GM08714 (cell line): ENCODE measurements around the gene RAB11FIP4.
"Not testable (repeated sequence)": the region's sequence is repeated elsewhere in the genome, so short reads cannot be mapped to it uniquely, and the experiment has no call there.

Experiments used
- H3K4me3 ChIP-seq: fragments of 200-500 bp; sonication (Bioruptor generic); 2 replicates; pipeline ENCODE4 v1.5.1; 2014; ENCODE audit warnings: mild to moderate bottlenecking, low read length, inconsistent platforms
- ZNF274 ChIP-seq: IDR thresholded peaks from 2 replicates; pipeline ENCODE4 v1.6.1; 2012; ENCODE audit warnings: mild to moderate bottlenecking, low read depth, low read length

RAB11FIP4 gene

DNA sequence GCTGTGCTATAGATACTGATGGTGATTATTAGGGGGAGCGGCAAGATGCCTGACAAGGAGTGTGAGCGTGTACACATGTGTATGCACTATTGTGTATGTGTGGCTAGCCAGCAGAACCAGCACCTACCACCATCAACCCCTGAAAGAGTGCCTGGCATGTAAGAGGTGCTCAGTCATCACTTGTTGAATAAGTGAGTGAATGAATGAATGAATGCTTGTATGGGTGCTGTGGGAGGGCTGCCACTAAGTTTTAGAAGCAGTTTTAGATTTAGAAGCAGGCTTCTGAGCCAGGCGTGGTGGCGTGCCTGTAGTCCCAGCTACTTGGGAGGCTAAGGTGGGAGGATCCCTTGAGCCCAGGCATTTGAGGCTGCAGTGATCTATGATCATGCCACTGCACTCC lies 37.0 kb downstream of the RAB11FIP4 start:
- H3K4me3 ChIP-seq: no peak overlapping the region
- TF ChIP-seq ZNF274: no peak

DNA sequence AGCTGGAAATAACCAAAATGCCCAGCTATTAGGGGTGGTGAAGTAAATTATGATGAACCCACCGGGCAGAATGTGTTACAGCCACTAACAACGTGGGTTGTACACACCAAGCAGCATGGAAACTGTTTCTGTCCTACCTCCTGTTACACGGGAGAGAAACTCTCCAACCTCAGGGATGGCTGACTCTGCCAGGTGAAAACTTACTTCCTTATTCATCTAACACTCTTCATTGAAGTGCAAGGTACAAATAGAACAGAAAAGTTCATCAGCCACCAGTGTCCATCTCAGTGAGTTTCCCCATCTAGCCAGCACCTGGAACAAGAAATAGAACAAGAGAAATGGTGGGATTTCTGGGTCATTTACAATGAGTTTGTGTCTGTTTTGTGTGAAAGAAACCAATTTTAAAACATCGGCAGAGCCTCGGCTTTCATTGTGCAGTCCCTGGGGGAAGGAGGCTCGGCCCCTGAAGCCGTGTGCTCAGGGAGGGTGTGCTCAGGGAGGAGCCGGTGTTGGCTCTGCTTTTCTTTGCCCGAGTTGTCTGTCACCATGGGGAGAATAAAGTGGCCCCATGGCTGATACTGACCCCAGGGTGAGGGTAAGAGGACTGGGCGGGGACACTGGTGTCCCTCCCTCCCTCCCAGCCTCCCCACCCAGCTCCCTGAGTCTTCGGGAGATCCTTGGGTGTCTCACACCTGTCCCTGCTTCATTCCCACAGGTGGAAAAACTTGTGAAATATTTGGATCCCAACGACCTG lies 39.8 kb downstream of the RAB11FIP4 start:
- no peak overlapping the region for H3K4me3 ChIP-seq
- TF ChIP-seq ZNF274: no peak

DNA sequence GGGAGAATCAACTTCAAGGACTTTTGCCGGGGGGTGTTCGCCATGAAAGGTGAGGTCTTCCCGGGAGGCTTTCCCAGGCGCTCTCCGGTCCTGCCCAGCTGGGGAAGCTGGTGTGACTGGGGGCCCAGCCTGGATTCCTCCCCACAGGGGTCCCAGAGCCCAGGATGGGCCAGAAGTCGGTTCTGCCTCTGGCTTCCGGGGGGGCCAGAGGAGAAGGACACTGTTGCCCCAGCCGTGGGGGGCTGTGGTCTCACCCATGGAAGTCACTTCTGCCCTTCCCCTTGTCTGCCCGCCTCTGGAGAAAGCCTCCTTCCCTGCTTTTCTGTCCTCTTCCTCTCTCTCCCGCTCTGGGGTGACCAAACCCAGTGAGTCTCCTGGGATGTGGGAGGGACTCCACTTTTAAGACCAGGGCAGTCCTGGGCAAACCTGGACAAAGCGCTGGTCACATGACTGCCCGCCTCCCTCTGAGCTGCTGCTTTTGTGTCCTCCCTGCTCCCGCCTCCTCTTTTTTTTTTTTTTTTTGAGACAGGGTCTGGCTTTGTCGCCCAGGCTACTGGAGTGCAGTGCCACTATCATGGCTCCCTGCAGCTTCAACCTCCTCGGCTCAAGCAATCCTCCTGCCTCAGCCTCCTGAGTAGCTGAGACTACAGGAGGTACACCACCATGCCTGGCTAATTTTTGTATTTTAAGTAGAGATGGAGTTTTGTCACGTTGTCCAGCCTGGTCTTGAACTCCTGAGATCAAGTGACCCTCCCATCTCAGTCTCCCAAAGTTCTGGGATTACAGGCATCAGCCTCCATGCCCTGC lies 40.6 kb downstream of the RAB11FIP4 start:
- no peak for TF ChIP-seq ZNF274
- H3K4me3 ChIP-seq: no peak overlapping the region

DNA sequence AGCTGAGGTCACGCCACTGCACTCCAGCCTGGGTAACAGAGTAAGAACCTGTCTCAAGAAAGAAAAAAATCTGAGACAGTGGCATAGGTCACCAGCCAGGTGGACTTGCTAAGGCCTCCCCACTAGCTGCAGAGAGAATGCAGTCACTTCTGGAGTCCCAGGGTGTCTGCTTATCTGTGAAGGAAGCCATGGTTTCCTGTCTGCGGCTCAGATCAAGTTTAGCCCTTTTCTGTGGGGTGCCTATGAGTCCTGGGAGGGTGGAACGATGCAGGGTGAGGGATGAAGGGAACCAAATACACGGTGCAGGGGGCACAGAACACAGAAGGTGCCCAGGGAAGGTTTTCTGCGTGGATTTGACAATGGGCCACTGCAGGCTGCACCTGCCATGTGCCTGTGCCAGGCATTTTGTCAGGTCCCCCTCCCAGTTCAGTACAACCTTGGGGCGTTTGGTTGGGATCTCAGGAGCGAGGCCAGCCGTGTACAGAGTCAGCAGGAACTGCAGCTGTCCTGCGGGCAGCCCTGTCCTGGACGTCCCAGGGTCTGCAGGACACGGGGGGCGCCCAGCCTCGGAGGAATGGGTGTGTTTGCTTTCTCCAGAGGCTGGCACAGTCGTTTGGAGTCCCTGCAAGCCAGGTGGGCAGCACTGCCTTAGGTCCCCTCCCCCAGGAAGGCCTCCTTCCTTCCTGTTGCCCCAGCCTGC lies 41.8 kb downstream of the RAB11FIP4 start:
- no peak for TF ChIP-seq ZNF274
- no peak overlapping the region for H3K4me3 ChIP-seq

DNA sequence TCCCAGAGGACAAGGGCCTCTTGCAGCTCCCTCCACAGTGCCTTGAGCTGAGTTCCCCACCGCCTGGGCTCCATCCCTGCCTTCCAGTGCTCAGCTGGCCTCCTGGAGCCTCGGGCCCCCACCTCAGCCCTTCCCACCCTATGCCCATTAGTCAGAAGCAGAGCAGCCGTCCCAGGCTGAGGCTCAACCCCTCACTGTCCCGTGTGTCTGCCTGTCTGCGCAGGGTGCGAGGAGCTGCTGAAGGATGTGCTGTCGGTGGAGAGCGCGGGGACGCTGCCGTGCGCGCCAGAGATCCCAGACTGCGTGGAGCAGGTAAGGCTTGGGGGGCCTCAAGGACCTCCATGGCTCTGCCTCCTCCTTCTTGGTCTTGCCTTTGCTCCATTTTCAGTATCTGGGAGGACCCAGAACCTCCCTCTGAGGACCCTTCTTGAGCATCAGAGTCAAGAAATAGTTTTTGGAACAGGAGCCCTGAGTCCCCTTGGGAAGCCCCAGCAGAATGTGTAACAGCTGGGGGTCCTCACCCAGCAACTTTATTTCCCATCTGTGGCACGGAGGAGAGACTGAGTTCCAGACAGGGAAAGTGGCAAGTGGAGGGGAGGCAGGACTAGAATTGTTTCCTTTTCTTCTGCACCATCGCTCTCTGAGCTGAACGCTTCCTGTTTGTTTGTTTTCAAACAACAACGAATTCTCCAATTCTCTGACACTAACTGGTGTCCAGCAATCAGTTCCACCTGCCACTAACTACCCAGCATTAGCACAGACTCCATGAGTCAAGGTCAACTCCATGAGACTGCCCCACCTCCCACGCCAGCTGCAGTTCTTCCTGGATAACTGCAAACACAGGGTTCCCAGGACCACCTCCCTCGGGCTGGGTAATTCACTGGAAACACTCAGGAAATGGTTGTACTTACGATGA lies 42.6 kb downstream of the RAB11FIP4 start:
- TF ChIP-seq ZNF274: no peak
- no peak overlapping the region for H3K4me3 ChIP-seq

DNA sequence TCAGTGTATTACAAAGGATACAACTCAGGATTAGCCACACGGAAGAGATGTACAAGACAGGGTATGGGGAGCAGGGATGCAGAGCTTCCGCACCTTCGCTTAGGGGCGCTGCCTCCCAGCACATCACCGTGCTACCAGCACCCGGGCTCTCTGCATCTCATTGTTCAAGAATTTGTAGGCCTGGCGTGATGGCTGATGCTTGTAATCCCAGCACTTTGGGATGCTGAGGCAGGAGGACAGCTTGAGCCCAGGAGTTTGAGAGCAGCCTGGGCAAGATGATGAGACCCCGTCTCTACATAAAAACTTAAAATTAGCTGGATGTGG lies 43.2 kb downstream of the RAB11FIP4 start:
- no peak overlapping the region for H3K4me3 ChIP-seq
- TF ChIP-seq ZNF274: no peak

DNA sequence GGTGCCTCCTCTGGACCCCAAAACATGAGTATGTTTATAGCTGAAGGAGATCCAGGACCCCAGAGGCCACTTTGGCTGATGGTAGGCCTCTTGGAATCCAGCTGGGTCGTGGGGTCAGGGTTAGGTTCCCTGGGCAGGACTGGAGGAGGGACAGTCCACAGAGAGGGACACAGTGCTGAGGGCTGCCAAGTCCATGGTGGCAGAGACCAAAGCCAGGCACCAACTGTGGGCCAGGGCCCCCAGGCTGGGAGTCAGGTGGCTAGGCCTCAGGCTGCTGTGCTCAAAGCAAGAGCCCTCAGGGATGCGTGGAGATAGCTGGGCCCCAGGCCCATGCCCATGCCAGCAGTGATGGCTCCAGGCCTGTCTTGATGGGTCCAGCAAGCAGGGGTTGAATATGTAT lies 44.1 kb downstream of the RAB11FIP4 start:
- no peak for TF ChIP-seq ZNF274

DNA sequence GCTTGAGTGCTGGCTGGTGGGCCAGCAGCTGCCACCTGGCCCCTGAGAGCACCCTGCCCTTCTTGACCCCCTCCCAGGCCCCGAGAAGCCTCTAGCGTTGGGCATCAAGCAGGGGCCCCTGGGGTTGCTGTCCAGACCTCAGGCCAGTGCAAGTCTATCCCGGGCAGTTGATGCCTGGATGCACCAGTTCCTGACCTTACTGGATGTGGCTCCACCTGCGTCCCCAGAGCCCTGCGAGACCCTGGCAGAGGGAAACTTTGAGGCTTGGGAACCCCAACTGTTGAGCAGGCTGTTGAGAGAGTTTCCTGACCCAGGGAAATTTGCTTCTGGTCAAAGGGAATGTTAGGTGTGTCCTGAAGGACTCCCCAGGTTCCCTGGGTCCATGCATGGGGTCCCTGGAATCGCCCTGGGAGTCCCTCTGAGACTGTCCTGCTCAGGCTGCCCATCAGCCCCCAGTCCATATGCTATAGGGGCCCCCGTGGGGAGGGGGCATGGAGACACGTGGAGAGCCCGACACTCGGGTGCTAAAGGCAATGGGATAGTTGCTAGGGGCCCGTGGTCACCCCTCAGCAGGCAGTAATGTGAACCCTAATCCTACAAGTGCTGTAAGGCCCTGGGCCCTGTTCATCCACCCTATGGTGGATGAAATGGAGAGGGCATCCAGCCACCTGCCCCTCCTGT lies 46.4 kb downstream of the RAB11FIP4 start:
- no peak overlapping the region for H3K4me3 ChIP-seq
- TF ChIP-seq ZNF274: no peak

More for the DNA sequence above, 44.1 kb downstream of the RAB11FIP4 start:
- H3K4me3 ChIP-seq: no peak overlapping the region

DNA sequence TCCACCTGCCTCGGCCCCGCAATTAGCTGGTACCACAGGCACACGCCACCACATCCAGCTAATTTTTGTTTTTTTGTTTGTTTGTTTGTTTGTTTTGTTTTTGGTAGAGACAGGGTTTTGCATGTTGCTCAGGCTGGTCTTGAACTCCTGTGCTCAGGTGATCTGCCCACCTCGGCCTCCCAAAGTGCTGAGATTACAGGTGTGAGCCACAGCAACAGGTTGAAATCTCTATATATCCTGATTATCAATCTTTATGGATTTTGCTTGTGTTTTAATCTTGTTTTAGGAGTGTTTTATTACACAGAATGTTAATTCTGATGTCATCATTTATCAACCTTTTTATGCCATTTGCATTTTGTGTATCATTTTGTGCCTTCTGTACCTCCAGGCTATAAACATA lies 48.2 kb downstream of the RAB11FIP4 start:
- no peak overlapping the region for H3K4me3 ChIP-seq
- no peak for TF ChIP-seq ZNF274

DNA sequence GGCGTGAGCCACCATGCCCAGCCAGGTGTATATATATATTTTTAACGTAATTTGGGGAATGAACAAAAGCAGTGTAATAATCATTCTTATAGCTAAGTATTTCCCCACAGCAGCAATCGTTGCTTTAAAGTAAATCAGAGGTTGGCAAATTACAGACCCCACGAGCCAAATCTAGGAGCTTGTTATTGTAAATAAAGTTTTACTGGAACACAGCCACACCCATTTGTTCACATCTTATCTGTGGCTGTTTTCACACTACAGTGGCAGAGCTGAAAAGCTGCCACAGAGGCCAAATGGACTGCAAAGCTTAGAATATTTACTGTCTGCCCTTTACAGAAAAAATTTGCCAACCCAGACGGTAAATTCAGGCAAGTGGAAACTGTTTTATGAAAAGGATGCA lies 50.8 kb downstream of the RAB11FIP4 start:
- no peak overlapping the region for H3K4me3 ChIP-seq
- TF ChIP-seq ZNF274: no peak

DNA sequence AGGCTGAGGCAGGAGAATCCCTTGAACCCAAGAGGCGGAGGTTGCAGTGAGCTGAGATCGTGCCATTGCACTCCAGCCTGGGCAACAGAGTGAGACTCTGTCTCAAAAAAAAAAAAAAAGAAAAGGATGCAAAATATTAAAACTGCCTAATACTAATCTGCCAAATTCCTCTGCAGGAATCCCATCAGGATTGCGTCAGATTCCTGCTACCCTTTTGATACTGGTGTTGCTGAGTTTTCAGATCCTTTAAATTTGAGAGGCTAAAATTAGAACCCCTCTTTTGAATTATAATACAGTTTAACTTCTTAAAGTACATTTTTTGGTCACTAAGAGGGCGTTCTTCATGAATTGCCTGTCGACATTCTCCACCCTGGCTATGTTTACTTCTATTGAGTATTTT lies 51.4 kb downstream of the RAB11FIP4 start:
- H3K4me3 ChIP-seq: not testable (repeated sequence)

DNA sequence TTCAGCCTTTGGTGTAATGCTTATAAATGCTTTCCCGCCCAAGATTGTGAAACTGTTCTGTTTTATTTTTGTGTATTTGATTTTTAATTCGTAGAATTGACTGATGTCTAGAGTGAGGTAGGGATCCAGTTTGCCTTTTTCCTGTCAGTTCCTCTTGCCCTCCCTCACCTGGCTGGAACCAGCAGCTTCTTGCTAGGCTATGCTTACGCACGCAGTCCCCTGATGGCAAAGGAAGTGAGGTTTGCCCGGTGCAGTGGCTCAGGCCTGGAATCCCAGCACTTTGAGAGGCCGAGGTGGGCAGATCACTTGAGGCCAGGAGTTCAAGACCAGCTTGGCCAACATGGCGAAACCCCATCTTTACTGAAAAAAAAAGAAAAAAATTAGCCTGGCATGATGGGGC lies 51.9 kb downstream of the RAB11FIP4 start:
- no peak for TF ChIP-seq ZNF274
- no peak overlapping the region for H3K4me3 ChIP-seq

DNA sequence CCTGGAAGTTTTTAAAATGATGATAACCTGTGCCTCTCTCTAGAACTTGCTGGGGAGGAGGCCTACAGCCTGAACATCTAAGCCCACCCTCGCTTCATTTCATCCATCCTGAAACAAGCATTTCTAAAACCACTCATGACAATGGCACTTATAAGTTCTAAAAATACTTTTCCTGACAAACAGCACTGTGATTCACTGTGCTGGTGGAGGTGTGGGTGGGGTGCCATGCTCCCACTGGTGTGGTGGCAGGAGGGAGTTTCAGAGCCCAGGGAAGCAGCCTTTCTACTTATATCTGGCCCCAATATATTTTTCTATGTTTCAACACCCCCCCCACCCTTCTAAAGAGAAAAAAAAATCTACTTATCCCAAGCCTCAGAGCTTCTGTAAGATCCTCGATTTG lies 52.6 kb downstream of the RAB11FIP4 start:
- no peak overlapping the region for H3K4me3 ChIP-seq
- TF ChIP-seq ZNF274: no peak

DNA sequence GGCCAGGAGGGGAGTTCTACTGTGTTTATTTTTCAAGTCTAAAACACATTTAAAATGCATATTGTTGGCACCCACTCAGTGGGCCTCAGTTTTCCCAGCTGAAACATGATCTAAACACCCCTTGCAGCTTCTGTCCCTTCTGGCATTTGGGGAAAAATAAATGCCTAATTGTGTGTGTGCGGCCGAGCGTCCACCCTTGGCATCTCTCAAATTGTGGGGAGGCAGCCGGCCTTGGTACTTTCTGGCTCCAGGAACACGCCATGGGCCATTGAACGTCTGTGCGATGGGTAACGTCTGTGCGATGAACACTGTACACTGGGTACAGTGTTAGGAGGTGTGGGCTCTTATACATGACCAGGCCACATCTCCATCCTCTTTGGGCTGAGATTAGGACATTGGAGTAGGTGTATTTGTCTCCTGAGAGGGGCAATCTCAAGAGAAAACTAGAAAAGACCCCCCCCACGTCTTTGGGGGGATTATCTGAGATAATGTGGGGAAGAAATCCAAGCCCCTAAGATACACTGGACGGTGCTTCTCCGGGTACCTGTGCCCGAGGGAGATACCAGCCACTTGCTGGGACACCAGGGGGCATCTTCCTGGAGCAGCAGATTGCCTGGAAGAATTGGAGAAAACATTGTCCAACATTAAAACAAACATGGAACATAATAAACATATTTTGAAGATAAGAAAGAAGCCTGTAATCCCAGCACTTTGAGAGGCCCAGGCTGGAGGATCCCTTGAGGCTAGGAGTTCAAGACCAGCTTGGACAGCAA lies 54.9 kb downstream of the RAB11FIP4 start:
- H3K4me3 ChIP-seq: no peak overlapping the region
- TF ChIP-seq ZNF274: no peak
